ENCODE data around the gene FOXK2.
"Not testable (repeated sequence)": the region's sequence is repeated elsewhere in the genome, so short reads cannot be mapped to it uniquely, and the experiment has no call there.

Gene FOXK2

GRCh38 chr17:82536512-82537201 lies 17.1 kb downstream of the FOXK2 start:
- DNase-seq = no peak

DNA sequence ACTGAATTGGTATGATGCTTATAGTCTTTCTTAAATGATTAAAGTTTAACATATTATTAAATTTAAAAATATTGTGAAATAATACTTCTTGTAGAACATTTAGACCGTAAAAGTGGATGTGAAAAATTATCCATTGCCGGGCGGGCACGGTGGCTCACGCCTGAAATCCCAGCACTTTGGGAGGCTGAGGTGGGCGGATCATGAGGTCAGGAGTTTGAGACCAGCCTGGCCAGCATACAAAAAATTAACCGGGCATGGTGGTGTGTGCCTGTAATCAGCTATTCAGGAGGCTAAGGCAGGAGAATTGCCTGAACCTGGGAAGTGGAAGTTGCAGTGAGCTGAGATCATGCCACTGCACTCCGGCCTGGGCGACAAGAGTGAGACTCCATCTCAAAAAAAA lies 17.7 kb downstream of the FOXK2 start:
- DNase-seq = not testable (repeated sequence)

- not testable (repeated sequence) for DNase-seq
Measured at GRCh38 chr17:82539076-82539475, 19.5 kb downstream of the FOXK2 start.

GRCh38 chr17:82542439-82542838 lies 22.9 kb downstream of the FOXK2 start:
- DNase-seq = no peak

GRCh38 chr17:82544431-82545070 lies 25.0 kb downstream of the FOXK2 start:
- DNase-seq = no peak

DNA sequence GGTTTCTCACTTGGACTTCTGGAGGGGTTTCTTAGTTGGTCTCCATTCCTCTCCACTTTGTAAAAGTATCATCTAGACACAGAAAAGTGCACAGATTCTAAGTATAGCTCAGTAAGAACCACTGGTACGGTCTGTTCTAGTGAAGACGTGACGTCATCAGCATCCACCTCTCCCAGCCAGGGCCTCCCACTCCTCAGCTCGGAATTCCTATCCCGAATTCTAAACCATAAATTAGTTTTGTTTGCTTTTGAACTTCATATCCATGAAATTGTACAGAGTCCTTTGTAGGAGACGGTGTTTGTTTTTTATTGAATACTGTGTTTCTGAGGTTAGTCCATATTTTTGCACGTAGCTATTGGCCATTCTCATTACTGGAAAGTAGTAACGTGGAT lies 25.5 kb downstream of the FOXK2 start:
- DNase-seq = no peak

DNA sequence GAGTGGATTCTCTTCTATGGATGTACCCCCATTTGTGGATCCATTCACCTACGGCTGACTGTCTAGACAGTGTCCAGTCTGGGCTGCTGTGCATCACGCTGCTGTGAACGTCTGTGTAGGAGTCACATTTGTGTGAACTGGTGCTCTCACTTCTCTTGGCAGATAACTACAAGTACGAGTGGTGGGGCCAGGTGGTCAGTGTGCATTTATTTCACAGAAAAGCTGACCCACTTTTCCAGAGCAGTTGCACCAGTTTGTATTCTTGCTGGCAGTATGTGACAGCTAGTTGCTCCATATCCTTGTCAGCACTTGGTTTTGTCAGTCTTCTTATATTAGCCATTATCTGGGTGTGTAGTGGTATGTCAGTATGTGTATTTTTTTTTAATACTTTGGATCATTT lies 28.4 kb downstream of the FOXK2 start:
- no peak for DNase-seq

GRCh38 chr17:82548681-82549303 lies 29.3 kb downstream of the FOXK2 start:
- no peak for DNase-seq

GRCh38 chr17:82551779-82552457 lies 32.4 kb downstream of the FOXK2 start:
- DNase-seq = peak; percentile 79

GRCh38 chr17:82552580-82552979 lies 33.0 kb downstream of the FOXK2 start:
- no peak for DNase-seq

DNA sequence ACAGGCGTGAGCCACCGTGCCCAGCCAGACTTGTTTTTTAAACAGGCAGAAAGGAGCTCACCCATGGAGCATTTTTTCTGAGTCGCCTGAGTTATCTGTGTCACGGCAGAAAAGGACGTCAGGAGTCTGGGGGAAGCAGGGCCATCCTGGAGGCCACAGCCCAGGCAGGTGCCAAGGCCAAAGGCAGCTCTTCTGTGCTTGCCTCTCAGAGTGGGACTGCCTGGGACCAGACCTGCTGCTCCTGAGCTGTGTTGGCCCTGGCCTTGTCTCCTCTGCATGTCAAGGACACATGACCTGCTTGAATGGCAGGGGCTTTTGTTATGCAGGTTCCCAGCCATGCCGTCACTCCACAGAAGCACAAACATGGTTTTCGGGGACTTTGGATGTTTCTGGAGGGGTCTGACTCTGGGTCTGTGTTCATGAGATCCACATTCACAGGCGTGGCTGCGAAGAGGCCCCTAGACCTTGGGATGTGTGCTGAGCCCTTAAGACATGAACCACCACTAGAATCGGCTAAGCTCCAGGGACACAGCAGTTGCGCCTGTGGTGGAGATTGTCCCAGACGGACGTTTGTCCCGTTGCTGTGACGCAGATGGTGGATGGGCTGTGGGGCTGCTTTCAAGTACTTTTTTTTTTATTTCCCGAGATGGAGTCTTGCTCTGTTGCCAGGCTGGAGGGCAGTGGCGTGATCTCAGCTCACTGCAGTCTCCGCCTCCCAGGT lies 33.8 kb downstream of the FOXK2 start:
- DNase-seq = no peak

DNA sequence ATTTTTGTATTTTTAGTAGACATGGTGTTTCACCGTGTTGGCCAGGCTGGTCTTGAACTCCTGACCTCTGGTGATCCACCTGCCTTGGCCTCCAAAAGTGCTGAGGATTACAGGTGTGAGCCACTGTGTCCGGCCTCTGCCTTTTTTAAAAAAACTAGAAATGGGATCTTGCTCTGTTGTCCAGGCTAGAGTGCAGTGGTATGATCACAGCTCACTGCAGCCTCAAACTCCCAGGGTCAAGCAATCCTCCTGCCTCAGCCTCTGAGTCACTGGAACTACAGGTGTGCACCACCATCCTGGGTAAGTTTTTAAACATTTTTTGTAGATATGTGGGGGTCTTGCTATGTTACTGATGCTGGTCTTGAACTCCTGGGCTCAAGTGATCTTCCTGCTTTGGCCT lies 38.0 kb downstream of the FOXK2 start:
- not testable (repeated sequence) for DNase-seq

- DNase-seq = no peak
Measured at GRCh38 chr17:82559566-82560251, 40.2 kb downstream of the FOXK2 start.

DNA sequence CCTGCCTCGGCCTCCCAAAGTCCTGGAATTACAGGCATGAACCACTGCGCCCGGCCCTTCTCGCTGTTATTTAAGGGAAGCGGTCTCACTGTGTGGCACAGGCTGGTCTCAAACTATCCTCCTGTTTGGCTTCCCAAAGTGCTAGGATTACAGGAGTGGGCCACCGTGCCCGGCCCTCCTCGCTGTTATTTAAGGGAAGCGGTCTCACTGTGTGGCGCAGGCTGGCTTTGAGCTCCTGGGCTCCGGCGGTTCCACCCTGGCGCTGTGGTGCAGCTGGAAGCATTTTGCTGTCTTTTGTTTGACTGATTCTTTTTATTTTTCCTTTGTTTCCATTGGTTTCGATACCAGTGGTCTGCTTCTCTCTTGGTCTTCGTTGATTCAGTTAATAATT lies 40.7 kb downstream of the FOXK2 start:
- no peak for DNase-seq

DNA sequence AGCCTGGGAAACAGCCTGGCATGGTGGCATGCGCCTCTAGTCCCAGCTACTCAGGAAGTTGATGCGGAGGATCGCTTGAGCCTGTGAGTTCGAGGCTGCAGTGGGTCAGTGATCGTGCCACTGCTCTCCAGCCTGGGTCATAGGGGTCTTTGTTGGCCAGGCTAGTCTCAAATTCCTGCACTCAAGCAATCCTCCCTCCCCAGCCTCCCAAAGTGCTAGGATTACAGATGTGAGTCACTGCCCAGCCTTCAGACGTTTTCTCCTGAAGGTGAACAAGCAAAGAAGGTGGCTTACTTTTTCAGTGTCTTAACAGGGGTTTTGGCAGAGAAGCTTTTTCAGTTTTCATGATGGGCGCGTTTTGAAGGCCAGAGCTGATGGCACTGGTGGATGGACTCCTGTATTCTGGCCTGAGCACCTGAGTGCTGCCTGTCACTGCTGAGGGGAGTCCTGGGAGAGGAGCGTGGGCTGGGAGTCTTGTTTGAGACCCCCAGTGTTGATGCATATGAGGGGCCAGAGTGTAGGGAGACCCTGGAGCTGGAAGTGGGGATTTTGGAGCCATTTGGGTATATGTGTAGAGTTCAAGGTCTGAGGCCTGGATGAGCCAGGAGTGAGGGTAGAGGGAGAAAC lies 41.4 kb downstream of the FOXK2 start:
- no peak for DNase-seq

DNA sequence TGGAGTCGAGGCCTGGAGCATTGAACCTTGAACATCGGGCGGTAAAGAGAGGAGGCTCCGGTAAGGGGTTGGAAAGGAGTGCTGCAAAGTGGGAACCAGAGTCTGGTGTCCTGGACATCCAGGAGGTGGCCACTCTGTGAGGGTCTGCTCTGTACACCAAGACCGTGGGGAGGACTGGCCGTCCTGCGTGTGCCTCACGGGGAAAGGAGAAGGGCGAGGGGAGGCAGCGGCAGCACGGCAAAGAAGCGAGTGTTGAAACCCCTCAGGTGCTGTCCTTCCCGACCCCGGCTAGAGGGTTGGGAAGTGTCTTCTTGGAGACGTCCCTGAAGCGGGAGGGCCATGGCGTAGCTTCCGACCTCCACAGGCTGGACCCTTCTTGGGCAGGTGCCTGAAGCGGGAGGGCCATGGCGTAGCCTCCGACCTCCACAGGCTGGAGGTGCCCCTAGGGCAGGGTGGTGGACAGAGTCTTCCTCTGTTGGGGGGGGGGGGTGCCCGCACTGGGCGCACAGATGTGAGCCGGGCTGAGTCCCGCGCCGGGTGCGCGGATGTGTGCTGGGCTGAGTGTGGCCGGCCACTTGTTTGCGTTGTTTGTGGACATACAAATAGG lies 42.0 kb downstream of the FOXK2 start:
- DNase-seq = no peak

GRCh38 chr17:82562718-82563220 lies 43.2 kb downstream of the FOXK2 start:
- DNase-seq = not testable (repeated sequence)

DNA sequence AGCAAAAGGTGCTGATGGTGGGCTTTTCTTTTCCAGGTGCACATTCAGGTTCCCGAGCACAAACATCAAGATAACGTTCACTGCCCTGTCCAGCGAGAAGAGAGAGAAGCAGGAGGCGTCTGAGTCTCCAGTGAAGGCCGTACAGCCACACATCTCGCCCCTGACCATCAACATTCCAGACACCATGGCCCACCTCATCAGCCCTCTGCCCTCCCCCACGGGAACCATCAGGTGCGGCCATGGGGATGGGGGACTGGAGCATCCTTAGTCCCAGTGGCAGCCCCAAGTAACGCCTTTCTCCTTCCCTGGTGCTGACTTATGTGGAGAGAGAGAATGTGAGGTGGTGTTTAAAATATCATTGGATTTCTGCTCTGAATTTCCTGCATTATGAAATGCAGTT lies 43.8 kb downstream of the FOXK2 start:
- no peak for DNase-seq

DNA sequence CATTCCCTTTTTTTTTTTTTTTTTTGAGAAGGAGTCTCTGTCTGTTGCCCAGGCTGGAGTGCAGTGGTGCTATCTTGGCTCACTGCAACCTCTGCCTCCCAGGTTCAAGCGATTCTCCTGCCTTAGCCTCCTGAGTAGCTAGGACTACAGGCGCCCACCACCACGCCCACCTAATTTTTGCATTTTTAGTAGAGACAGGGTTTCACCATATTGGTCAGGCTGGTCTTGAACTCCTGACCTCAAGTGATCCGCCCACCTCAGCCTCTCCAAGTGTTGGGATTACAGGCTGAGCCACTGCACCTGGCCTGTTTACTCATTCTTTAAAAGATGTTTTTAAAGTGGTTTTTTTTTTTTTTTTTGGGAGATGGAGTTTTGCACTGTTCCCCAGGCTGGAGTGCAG lies 44.2 kb downstream of the FOXK2 start:
- DNase-seq = not testable (repeated sequence)

DNA sequence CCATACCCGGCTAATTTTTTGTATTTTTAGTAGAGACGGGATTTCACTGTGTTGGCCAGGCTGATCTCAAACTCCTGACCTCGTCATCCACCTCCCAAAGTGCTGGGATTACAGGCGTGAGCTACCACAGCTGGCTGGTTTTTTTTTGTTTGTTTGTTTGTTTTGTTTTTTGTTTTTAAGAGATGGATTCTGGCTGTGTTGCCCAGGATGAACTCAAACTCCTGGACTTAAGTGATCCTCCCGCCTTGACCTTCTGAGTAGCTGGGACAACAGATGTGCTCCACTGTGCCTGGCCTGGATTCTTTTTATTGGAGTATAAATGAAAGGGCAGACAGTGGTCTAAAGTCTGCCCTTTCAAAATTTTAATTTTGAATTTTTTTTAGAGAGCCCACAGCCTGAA lies 44.7 kb downstream of the FOXK2 start:
- no peak for DNase-seq

- DNase-seq = no peak
Measured at GRCh38 chr17:82565551-82565950, 46.0 kb downstream of the FOXK2 start.
